Kidney (tissue), 14 donors: Measurements from ENCODE around the gene ESAM. TPM values are rescaled to one million over a fixed set of nuclear protein-coding genes. Genes with fewer than 3 reads are reported as not detected.

Source experiments
- DNase-seq, 5 donors: peaks; one replicate each; pipeline ENCODE4 v3.0.0-alpha.2; 2013 to 2020
- FAIRE-seq: peaks from 2 replicates; lab custom pipeline; 2012; peaks lifted over from hg19 to GRCh38; lab: Jason Lieb, UNC
- H3K27ac ChIP-seq, 2 donors: one replicate each; pipeline ENCODE4 v1.7.0; 2013; ENCODE audit warnings: low read depth in 2 of 2, low read length in 2 of 2, inconsistent platforms in 1 of 2
- H3K27me3 ChIP-seq: one replicate; pipeline ENCODE4 v1.7.1; 2013; ENCODE audit warnings: low read length, inconsistent platforms; ENCODE audit not compliant: control insufficient read depth, insufficient read depth
- H3K36me3 ChIP-seq, 3 donors: one replicate each; pipeline versions ENCODE4 v1.7.0 to v1.7.1; 2013; ENCODE audit warnings: low read length in 3 of 3, control low read depth in 1 of 3, inconsistent platforms in 1 of 3; ENCODE audit not compliant: insufficient read depth in 3 of 3, control insufficient read depth in 2 of 3
- H3K4me1 ChIP-seq, 3 donors: one replicate each; pipeline versions ENCODE4 v1.7.0 to v1.7.1; 2013; ENCODE audit warnings: low read length in 3 of 3, inconsistent platforms in 1 of 3, low read depth in 1 of 3; ENCODE audit not compliant: control insufficient read depth in 2 of 3, insufficient read depth in 2 of 3
- H3K4me3 ChIP-seq, 3 donors: one replicate each; pipeline versions ENCODE4 v1.7.0 to v1.8.1; 2013; ENCODE audit warnings: low read length in 3 of 3, control low read depth in 1 of 3, inconsistent platforms in 1 of 3
- H3K9ac ChIP-seq, 3 donors: one replicate each; pipeline versions ENCODE4 v1.7.0 to v1.7.1; 2013; ENCODE audit warnings: low read length in 3 of 3, control low read depth in 1 of 3, inconsistent platforms in 1 of 3
- H3K9me3 ChIP-seq, 3 donors: one replicate each; pipeline versions ENCODE4 v1.7.0 to v1.7.1; 2013; ENCODE audit warnings: low read length in 3 of 3, control low read depth in 1 of 3, inconsistent platforms in 1 of 3; ENCODE audit not compliant: control insufficient read depth in 2 of 3, insufficient read depth in 1 of 3
- CTCF ChIP-seq: IDR thresholded peaks from 3 replicates; pipeline ENCODE4 v1.5.1; 2012; ENCODE audit warnings: mild to moderate bottlenecking, moderate library complexity, borderline replicate concordance; ENCODE audit not compliant: insufficient read depth; ENCODE audit errors: extremely low read depth
- intact Hi-C: fragments of 100-400 bp; cut with DNase I; formaldehyde crosslinking; loops from one replicate; pipeline ENCODE4 v1.11.1; 2022
- polyA plus RNA-seq: library from polyadenylated mRNA; stranded (reverse); fragments of 350-450 nt; fragmentation: Illumina TruSeq; extraction: RNeasy Lipid Tissue Mini Kit (QIAGEN cat#74804); gene quantifications from one replicate; pipeline ENCODE4 v1.2.3, GENCODE V29; 2014; ENCODE audit warnings: low read depth, low replicate concordance; ENCODE audit not compliant: insufficient read depth
- total RNA-seq: library from RNA; stranded (reverse); fragmentation: NEBNext Ultra II Directional; extraction: Animal tissue kit (Norgen Biotek cat#: 25700); gene quantifications from one replicate; pipeline ENCODE4 v1.2.1, GENCODE V29; 2021
- donor health status: control.
- donor health status: control.
- donor health status: control.
- donor health status: control.
- donor health status: control.
- donor health status: DM: yes; HTN: yes; CAD: no.
- donor health status: Normal renal cell carcinoma (clear cell type).

Gene ESAM
- total and polyA plus RNA-seq, 2 donors from 2014 or later: 63.0 to 85.8 TPM

- FAIRE-seq: no peak
- no peak overlapping the region for H3K4me3 ChIP-seq
- H3K9ac ChIP-seq: no peak overlapping the region
- H3K27ac ChIP-seq: no peak overlapping the region
- TF ChIP-seq CTCF: no peak
- intact Hi-C loops: no loop called here
- H3K4me1 ChIP-seq: peaks cover 6 to 25% (median 16%) of the 10 kb centered on the region in 3 donors
- DNase-seq: no peak
- no peaks in the 10 kb centered on the region for H3K27me3 ChIP-seq
- H3K36me3 ChIP-seq: no peaks in the 10 kb centered on the region
- H3K9me3 ChIP-seq: no peaks in the 10 kb centered on the region
These were observed 4.1 kb upstream of the ESAM start for GRCh38 chr11:124766156-124766555.

- intact Hi-C loops: loop anchor here (5.0 kb wide), 1 partner anchor 91 kb away; the partner anchor contains the start of genes SIAE and SPA17
- Histone ChIP-seq H3K9me3 (no peaks in the 10 kb centered on the region), H3K27ac (peak overlapping the region; percentile 43 to 45), H3K9ac (peak overlapping the region in 1 of 3 donors; percentile 44), H3K36me3 (no peaks in the 10 kb centered on the region), H3K4me3 (peak overlapping the region; percentile 40 to 72 (median 48)), H3K4me1 (peaks cover 6 to 22% (median 20%) of the 10 kb centered on the region in 3 donors), H3K27me3 (peaks cover 2% of the 10 kb centered on the region)
- DNase-seq (peak; percentile 88 to 95 (median 93)), FAIRE-seq (no peak)
- TF ChIP-seq CTCF: peak; percentile 89
These were observed 1.3 kb upstream of the ESAM start for GRCh38 chr11:124763156-124763947.

- H3K4me3 ChIP-seq: peak overlapping the region; percentile 40 to 72 (median 48)
- intact Hi-C loops: loop anchor here (5.0 kb wide), 1 partner anchor 90 kb away; the partner anchor contains the start of genes SIAE and SPA17
- H3K27ac ChIP-seq: peak overlapping the region; percentile 1 to 45
- H3K36me3 ChIP-seq: no peaks in the 10 kb centered on the region
- no peaks in the 10 kb centered on the region for H3K9me3 ChIP-seq
- peaks cover 7% of the 10 kb centered on the region for H3K27me3 ChIP-seq
- FAIRE-seq: no peak
- peak overlapping the region in 2 of 3 donors; percentile 44 for H3K9ac ChIP-seq
- TF ChIP-seq CTCF: no peak
- DNase-seq: peak in 4 of 5 donors; percentile 27 to 77 (median 48)
- H3K4me1 ChIP-seq: peaks cover 6 to 25% (median 20%) of the 10 kb centered on the region in 3 donors
These were observed 600 bp upstream of the ESAM start for GRCh38 chr11:124762624-124763155.
